GM21526 (cell line): Measurements from ENCODE around the gene ZNF329.

Experiments
- ATAC-seq: cut with Tn5 transposase; IDR thresholded peaks from one replicate; pipeline ENCODE4 v1.9.1; 2021; ENCODE audit warnings: moderate library complexity; ENCODE audit not compliant: unreplicated experiment, low FRiP score

The ZNF329 gene

DNA sequence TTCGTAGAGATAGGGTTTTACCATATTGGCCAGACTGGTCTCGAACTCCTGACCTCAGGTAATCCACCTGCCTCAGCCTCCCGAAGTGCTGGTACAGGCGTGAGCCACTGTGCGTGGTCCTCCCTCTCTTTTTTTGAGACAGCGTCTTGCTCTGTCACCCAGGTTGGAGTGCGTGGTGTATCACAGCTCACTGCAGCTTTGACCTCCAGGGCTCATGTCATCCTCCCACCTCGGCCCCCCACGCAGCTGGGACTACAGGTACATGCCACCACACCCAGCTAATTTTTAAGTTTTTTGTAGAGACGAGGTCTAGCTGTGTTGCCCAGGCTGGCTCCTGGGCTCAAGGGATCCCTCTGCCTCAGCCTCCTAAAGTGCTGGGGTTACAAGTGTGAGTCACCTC is 70.8 kb downstream of the ZNF329 start:
- ATAC-seq = no peak
